HCT116 (cell line): ENCODE measurements around the gene DENND1A. TPM values are rescaled to one million over a fixed set of nuclear protein-coding genes. Genes with fewer than 3 reads are reported as not detected.

Experiments
- ATAC-seq: fragments of 200-7000 bp; cut with Tn5 transposase; 2 replicates; pipeline ENCODE4 v1.9.1; 2020; ENCODE audit warnings: mild to moderate bottlenecking, moderate library complexity
- BruUV-seq: library from RNA; stranded (reverse); fragments of 400-500 nt; replicated peaks from 2 replicates; lab custom pipeline; 2021; lab: Mats Ljungman, UMichigan
- CTCF ChIA-PET: fragments of 300-600 bp; sonication (Branson Sonifier 250); formaldehyde crosslinking; loops from one replicate; lab custom pipeline; 2021; ENCODE audit warnings: antibody characterized with exemption; lab: Charles Lee
- POLR2A ChIA-PET: fragments of 300-600, 350-600 bp; sonication (Branson Sonifier 250); formaldehyde crosslinking; loops from one replicate; lab custom pipeline; 2021; ENCODE audit warnings: antibody characterized with exemption; lab: Charles Lee
- RAD21 ChIA-PET, 2 experiments: fragments of 300-600 bp; sonication (Branson Sonifier 250); formaldehyde crosslinking; loops; one replicate each; lab custom pipeline; 2023; ENCODE audit warnings: low total read pairs in 2 of 2; ENCODE audit not compliant: uncharacterized antibody in 2 of 2, unreplicated experiment in 2 of 2, low non-redundant PET in 1 of 2; lab: Charles Lee
- DNase-seq: peaks from one replicate; pipeline ENCODE4 v3.0.0-alpha.2; 2010; ENCODE audit warnings: low read depth, low spot score
- H2AFZ ChIP-seq: fragments of 200-600 bp; shearing (Covaris generic), sonication (generic); 2 replicates; pipeline ENCODE4 v1.6.1; 2017; ENCODE audit warnings: low read depth, mixed run types, mixed read lengths, antibody characterized with exemption, low read length; ENCODE audit not compliant: poor library complexity, severe bottlenecking
- H3K27ac ChIP-seq: 2 replicates; pipeline ENCODE4 v1.5.1; 2012; ENCODE audit warnings: low read depth, low read length
- H3K27me3 ChIP-seq: fragments of 200-600 bp; sonication (generic); 2 replicates; pipeline ENCODE4 v1.6.1; 2016; ENCODE audit warnings: mixed run types, low read length, mixed read lengths; ENCODE audit not compliant: insufficient read depth
- H3K36me3 ChIP-seq, 2 experiments: fragments of 200-500 bp in 1 of 2; fragments of 200-600 bp in 1 of 2; sonication (Bioruptor generic) in 1 of 2; sonication (generic) in 1 of 2; 2 replicates each; pipeline versions ENCODE4 v1.5.1 to v1.6.1; 2014 to 2016; ENCODE audit warnings: low read length in 2 of 2, inconsistent platforms in 1 of 2, mixed read lengths in 1 of 2, mixed run types in 1 of 2; ENCODE audit not compliant: insufficient read depth in 2 of 2, control insufficient read depth in 1 of 2
- H3K4me1 ChIP-seq, 2 experiments: fragments of 200-600 bp in 1 of 2; sonication (generic) in 1 of 2; 2 replicates each; pipeline versions ENCODE4 v1.5.1 to v1.6.1; 2012 to 2017; ENCODE audit warnings: low read length in 2 of 2, inconsistent platforms in 1 of 2, mild to moderate bottlenecking in 1 of 2, mixed read lengths in 1 of 2, mixed run types in 1 of 2, moderate library complexity in 1 of 2; ENCODE audit not compliant: insufficient read depth in 2 of 2, control insufficient read depth in 1 of 2
- H3K4me2 ChIP-seq: fragments of 200-600 bp; sonication (generic); 2 replicates; pipeline ENCODE4 v1.6.1; 2017; ENCODE audit warnings: mixed run types, low read length, mixed read lengths
- H3K4me3 ChIP-seq, 2 experiments: fragments of 200-600 bp in 1 of 2; sonication (generic) in 1 of 2; replicated peaks in 1 of 2; 2 replicates each; pipeline ENCODE4 v1.5.1; 2011 to 2016; ENCODE audit warnings: low read length in 2 of 2, control low read depth in 1 of 2, low read depth in 1 of 2, mild to moderate bottlenecking in 1 of 2, mixed read lengths in 1 of 2, mixed run types in 1 of 2
- H3K79me2 ChIP-seq: fragments of 200-600 bp; sonication (generic); 2 replicates; pipeline ENCODE4 v1.6.1; 2017; ENCODE audit warnings: mild to moderate bottlenecking, mixed run types, low read length, moderate library complexity, mixed read lengths; ENCODE audit not compliant: insufficient read depth
- H3K9ac ChIP-seq: fragments of 200-600 bp; sonication (generic); 2 replicates; pipeline ENCODE4 v1.6.1; 2016; ENCODE audit warnings: low read length, mixed read lengths
- H3K9me2 ChIP-seq: fragments of 200-600 bp; sonication (generic), shearing (Covaris generic); 2 replicates; pipeline ENCODE4 v1.6.1; 2017; ENCODE audit warnings: mixed run types, mild to moderate bottlenecking, moderate library complexity; ENCODE audit not compliant: insufficient read depth
- H3K9me3 ChIP-seq, 2 experiments: fragments of 200-500 bp in 1 of 2; fragments of 200-600 bp in 1 of 2; sonication (Bioruptor generic) in 1 of 2; sonication (generic) in 1 of 2; 2 replicates each; pipeline ENCODE4 v1.6.1; 2014 to 2017; ENCODE audit warnings: low read length in 2 of 2, mixed read lengths in 2 of 2, inconsistent platforms in 1 of 2, low read depth in 1 of 2, mild to moderate bottlenecking in 1 of 2, mixed run types in 1 of 2, moderate library complexity in 1 of 2; ENCODE audit not compliant: control insufficient read depth in 1 of 2, insufficient read depth in 1 of 2
- H4K20me1 ChIP-seq: fragments of 200-600 bp; sonication (generic), shearing (Covaris generic); 2 replicates; pipeline ENCODE4 v1.6.1; 2017; ENCODE audit warnings: mixed run types, mild to moderate bottlenecking, moderate library complexity; ENCODE audit not compliant: insufficient read depth
- CEBPB ChIP-seq: IDR thresholded peaks from 2 replicates; pipeline ENCODE4 v1.6.1; 2012; ENCODE audit warnings: low read depth
- EGR1 ChIP-seq: IDR thresholded peaks from 2 replicates; pipeline ENCODE4 v1.6.1; 2012; ENCODE audit warnings: low read depth
- ELF1 ChIP-seq: IDR thresholded peaks from 2 replicates; pipeline ENCODE4 v1.6.1; 2012; ENCODE audit warnings: low read depth, borderline replicate concordance
- EZH2 ChIP-seq: fragments of 200-600 bp; sonication (generic); IDR thresholded peaks from 2 replicates; pipeline ENCODE4 v1.6.1; 2017; ENCODE audit warnings: antibody characterized with exemption, mixed run types
- EZH2phosphoT487 ChIP-seq: fragments of 200-600 bp; IDR thresholded peaks from 2 replicates; pipeline ENCODE4 v1.6.1; 2018; ENCODE audit warnings: antibody characterized with exemption, borderline replicate concordance
- JUND ChIP-seq: IDR thresholded peaks from 2 replicates; pipeline ENCODE4 v1.6.1; 2012
- POLR2AphosphoS5 ChIP-seq: IDR thresholded peaks from 2 replicates; pipeline ENCODE4 v1.6.1; 2011; ENCODE audit warnings: mild to moderate bottlenecking, low read depth, low read length, moderate library complexity
- RAD21 ChIP-seq: IDR thresholded peaks from 2 replicates; pipeline ENCODE4 v1.6.1; 2012; ENCODE audit warnings: low read depth, mild to moderate bottlenecking
- SRF ChIP-seq: IDR thresholded peaks from 2 replicates; pipeline ENCODE4 v1.6.1; 2012; ENCODE audit warnings: low read depth
- TCF7L2 ChIP-seq: IDR thresholded peaks from 2 replicates; pipeline ENCODE4 v1.7.0; 2011; ENCODE audit warnings: borderline replicate concordance, inconsistent platforms; ENCODE audit not compliant: insufficient read depth, insufficient read length; ENCODE audit errors: extremely low read depth
- YY1 ChIP-seq: IDR thresholded peaks from 2 replicates; pipeline ENCODE4 v1.6.1; 2011; ENCODE audit warnings: low read length, low read depth, moderate library complexity, mild to moderate bottlenecking; ENCODE audit not compliant: insufficient replicate concordance; ENCODE audit errors: extremely low read depth
- ZFX ChIP-seq: fragments of 450-650 bp; IDR thresholded peaks from 2 replicates; pipeline ENCODE4 v1.6.1; 2017
- ZNF274 ChIP-seq: fragments of 200-500 bp; sonication (Bioruptor generic); IDR thresholded peaks from 2 replicates; pipeline ENCODE4 v1.6.1; 2014; ENCODE audit warnings: mild to moderate bottlenecking, low read depth, low read length, inconsistent platforms
- intact Hi-C: fragments of 100-400 bp; cut with micrococcal nuclease; formaldehyde crosslinking; loops from 2 replicates; pipeline ENCODE4 v1.10.0; 2022
- total RNA-seq: library from RNA; stranded (reverse); gene quantifications from one replicate; pipeline ENCODE4 v1.2.1, GENCODE V29; 2021; ENCODE audit not compliant: unreplicated experiment
- TF ChIP-seq, protein P1 (sequence below), 3 experiments: fragments of 200-600 bp in 1 of 3; sonication (generic) in 1 of 3; IDR thresholded peaks in 2 of 3; conservative IDR thresholded peaks in 1 of 3; 2 replicates each; pipeline ENCODE4 v1.5.1; 2012 to 2017; ENCODE audit warnings: low read depth in 2 of 3, low read length in 2 of 3, antibody characterized with exemption in 1 of 3, borderline replicate concordance in 1 of 3, control low read depth in 1 of 3, mild to moderate bottlenecking in 1 of 3, mixed read lengths in 1 of 3, mixed run types in 1 of 3, moderate library complexity in 1 of 3; ENCODE audit not compliant: insufficient read depth in 1 of 3
- TF ChIP-seq, protein P2 (sequence below): IDR thresholded peaks from 2 replicates; pipeline ENCODE4 v1.6.1; 2012
- TF ChIP-seq, protein P3 (sequence below): IDR thresholded peaks from 2 replicates; pipeline ENCODE4 v1.6.1; 2012
- TF ChIP-seq, protein P4 (sequence below): IDR thresholded peaks from 2 replicates; pipeline ENCODE4 v1.6.1; 2012; ENCODE audit warnings: low read depth

Gene DENND1A
- total RNA-seq, 1 experiment from 2014 or later, result 33.0 TPM

DNA sequence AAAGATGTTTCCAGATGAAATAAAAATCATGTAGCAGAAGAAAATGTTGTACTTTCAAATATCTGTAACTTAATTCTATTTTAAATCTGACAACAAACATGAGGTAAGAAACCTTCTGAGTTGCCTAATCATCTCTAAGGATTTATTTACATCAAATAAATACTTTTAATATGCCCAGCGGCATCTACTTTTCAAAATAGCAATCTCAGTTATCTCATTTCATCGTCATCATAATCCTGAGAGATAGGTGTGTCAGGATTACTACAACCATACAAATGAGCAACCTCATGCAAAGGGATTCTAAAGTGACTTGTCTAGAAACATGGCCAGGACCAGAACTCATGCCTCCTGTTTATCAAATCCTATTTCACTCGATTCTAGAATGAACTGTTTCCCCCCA is 49.5 kb downstream of the DENND1A start:
- CTCF ChIA-PET, result no interaction called here
- Histone ChIP-seq H2AFZ (no peak overlapping the region), H3K79me2 (peaks cover 22% of the 10 kb centered on the region), H3K4me2 (no peak overlapping the region), H3K4me1 (no peaks in the 10 kb centered on the region), H3K9me3 (no peaks in the 10 kb centered on the region), H4K20me1 (no peaks in the 10 kb centered on the region), H3K27ac (no peak overlapping the region), H3K36me3 (no peaks in the 10 kb centered on the region), H3K9ac (no peak overlapping the region), H3K9me2 (no peaks in the 10 kb centered on the region), H3K4me3 (no peak overlapping the region), H3K27me3 (no peaks in the 10 kb centered on the region)
- intact Hi-C loops, result no loop called here
- POLR2A ChIA-PET, result no interaction called here
- no peak for DNase-seq
- TF ChIP-seq JUND, result no peak
- no peak for TF ChIP-seq EZH2phosphoT487
- no peak for TF ChIP-seq RAD21
- no peak for TF ChIP-seq TCF7L2
- BruUV-seq, result no TSS peak
- RAD21 ChIA-PET, result no interaction called here
- no peak for ATAC-seq

DNA sequence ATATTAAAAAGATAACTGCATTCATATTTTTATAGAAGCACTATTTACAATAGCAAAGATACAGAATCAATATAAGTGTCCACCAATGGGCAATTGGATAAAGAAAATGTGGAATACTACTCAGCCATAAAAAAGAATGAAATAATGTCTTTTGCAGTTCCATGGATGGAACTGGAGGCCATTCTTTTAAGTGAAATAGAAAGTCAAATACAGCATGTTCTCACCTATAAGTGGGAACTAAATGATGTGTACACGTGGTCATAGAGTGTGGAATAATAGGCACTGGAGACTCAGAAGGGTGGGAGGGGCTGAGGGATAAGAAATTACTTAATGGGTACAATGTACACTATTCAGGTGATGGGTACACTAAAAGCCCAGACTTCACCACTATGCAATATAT is 53.2 kb downstream of the DENND1A start:
- Histone ChIP-seq H4K20me1 (no peaks in the 10 kb centered on the region), H3K9ac (no peak overlapping the region), H3K4me1 (peaks cover 0 to 3% of the 10 kb centered on the region in 2 experiments; a peak in 1 of 4 replicates), H3K4me2 (no peak overlapping the region), H3K4me3 (no peak overlapping the region), H2AFZ (no peak overlapping the region), H3K27ac (no peak overlapping the region), H3K27me3 (no peaks in the 10 kb centered on the region), H3K36me3 (no peaks in the 10 kb centered on the region), H3K79me2 (peaks cover 7% of the 10 kb centered on the region), H3K9me2 (no peaks in the 10 kb centered on the region), H3K9me3 (no peaks in the 10 kb centered on the region)
- POLR2A ChIA-PET, result no interaction called here
- DNase-seq (no peak), ATAC-seq (no peak)
- RAD21 ChIA-PET, result no interaction called here
- BruUV-seq, result no TSS peak
- CTCF ChIA-PET, result no interaction called here
- intact Hi-C loops, result no loop called here
- TF ChIP-seq SRF (no peak), YY1 (no peak), EGR1 (no peak), ZFX (no peak), ZNF274 (no peak), CEBPB (no peak), ELF1 (no peak), POLR2AphosphoS5 (no peak), EZH2 (no peak)
- TF ChIP-seq, protein P1, sequence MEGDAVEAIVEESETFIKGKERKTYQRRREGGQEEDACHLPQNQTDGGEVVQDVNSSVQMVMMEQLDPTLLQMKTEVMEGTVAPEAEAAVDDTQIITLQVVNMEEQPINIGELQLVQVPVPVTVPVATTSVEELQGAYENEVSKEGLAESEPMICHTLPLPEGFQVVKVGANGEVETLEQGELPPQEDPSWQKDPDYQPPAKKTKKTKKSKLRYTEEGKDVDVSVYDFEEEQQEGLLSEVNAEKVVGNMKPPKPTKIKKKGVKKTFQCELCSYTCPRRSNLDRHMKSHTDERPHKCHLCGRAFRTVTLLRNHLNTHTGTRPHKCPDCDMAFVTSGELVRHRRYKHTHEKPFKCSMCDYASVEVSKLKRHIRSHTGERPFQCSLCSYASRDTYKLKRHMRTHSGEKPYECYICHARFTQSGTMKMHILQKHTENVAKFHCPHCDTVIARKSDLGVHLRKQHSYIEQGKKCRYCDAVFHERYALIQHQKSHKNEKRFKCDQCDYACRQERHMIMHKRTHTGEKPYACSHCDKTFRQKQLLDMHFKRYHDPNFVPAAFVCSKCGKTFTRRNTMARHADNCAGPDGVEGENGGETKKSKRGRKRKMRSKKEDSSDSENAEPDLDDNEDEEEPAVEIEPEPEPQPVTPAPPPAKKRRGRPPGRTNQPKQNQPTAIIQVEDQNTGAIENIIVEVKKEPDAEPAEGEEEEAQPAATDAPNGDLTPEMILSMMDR (IDR thresholded peaks at IDR 0.05 in 2 of 3, conservative IDR thresholded peaks at IDR 0.05 in 1 of 3; ENCODE audit: borderline replicate concordance in 1 of 3, insufficient read depth in 1 of 3, low read depth in 2 of 3, low read length in 2 of 3), result no peak
- TF ChIP-seq, protein P2, sequence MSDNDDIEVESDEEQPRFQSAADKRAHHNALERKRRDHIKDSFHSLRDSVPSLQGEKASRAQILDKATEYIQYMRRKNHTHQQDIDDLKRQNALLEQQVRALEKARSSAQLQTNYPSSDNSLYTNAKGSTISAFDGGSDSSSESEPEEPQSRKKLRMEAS, result no peak
- TF ChIP-seq, protein P3, sequence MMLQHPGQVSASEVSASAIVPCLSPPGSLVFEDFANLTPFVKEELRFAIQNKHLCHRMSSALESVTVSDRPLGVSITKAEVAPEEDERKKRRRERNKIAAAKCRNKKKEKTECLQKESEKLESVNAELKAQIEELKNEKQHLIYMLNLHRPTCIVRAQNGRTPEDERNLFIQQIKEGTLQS, result no peak
- TF ChIP-seq, protein P4, sequence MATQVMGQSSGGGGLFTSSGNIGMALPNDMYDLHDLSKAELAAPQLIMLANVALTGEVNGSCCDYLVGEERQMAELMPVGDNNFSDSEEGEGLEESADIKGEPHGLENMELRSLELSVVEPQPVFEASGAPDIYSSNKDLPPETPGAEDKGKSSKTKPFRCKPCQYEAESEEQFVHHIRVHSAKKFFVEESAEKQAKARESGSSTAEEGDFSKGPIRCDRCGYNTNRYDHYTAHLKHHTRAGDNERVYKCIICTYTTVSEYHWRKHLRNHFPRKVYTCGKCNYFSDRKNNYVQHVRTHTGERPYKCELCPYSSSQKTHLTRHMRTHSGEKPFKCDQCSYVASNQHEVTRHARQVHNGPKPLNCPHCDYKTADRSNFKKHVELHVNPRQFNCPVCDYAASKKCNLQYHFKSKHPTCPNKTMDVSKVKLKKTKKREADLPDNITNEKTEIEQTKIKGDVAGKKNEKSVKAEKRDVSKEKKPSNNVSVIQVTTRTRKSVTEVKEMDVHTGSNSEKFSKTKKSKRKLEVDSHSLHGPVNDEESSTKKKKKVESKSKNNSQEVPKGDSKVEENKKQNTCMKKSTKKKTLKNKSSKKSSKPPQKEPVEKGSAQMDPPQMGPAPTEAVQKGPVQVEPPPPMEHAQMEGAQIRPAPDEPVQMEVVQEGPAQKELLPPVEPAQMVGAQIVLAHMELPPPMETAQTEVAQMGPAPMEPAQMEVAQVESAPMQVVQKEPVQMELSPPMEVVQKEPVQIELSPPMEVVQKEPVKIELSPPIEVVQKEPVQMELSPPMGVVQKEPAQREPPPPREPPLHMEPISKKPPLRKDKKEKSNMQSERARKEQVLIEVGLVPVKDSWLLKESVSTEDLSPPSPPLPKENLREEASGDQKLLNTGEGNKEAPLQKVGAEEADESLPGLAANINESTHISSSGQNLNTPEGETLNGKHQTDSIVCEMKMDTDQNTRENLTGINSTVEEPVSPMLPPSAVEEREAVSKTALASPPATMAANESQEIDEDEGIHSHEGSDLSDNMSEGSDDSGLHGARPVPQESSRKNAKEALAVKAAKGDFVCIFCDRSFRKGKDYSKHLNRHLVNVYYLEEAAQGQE, result no peak
